ENCODE results near the gene SPAG7.

DNA sequence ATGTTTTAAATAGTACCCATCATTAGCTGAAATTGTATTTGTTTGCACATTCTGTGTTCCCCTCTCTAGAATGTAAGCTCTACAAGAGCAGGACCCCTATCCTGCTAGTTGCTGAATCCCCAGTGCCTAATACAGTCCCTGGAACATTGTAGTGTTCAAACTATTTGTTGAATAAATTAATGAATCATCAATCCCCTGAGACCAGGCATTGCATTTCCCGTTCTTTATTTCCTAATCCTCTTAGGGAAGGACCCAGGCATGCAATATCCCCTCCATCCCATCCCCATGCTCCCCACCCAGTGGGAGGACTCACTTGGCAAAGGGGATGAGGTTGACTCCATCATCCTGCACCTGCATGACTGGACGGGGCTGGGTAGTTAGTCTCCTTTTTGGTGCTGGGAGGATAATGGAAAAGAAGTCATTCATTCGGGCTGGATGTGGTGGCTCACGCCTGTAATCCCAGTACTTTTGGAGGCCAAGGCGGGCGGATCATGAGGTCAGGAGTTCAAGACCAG, 26.5 kb upstream of the SPAG7 start:
- TF ChIP-seq, protein P1, sequence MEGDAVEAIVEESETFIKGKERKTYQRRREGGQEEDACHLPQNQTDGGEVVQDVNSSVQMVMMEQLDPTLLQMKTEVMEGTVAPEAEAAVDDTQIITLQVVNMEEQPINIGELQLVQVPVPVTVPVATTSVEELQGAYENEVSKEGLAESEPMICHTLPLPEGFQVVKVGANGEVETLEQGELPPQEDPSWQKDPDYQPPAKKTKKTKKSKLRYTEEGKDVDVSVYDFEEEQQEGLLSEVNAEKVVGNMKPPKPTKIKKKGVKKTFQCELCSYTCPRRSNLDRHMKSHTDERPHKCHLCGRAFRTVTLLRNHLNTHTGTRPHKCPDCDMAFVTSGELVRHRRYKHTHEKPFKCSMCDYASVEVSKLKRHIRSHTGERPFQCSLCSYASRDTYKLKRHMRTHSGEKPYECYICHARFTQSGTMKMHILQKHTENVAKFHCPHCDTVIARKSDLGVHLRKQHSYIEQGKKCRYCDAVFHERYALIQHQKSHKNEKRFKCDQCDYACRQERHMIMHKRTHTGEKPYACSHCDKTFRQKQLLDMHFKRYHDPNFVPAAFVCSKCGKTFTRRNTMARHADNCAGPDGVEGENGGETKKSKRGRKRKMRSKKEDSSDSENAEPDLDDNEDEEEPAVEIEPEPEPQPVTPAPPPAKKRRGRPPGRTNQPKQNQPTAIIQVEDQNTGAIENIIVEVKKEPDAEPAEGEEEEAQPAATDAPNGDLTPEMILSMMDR (IDR thresholded peaks at IDR 0.05): no peak
- TF ChIP-seq ZNF396 (CRISPR knock-in tag; IDR thresholded peaks at IDR 0.05; ENCODE audit: borderline replicate concordance): no peak
- no peak for TF ChIP-seq ZNF423 (CRISPR knock-in tag; IDR thresholded peaks at IDR 0.05)
- no peak for TF ChIP-seq ZNF416 (CRISPR knock-in tag; IDR thresholded peaks at IDR 0.05)
- no peak for TF ChIP-seq ATF1 (CRISPR knock-in tag; IDR thresholded peaks at IDR 0.05)
- no peak for TF ChIP-seq TCF7 (CRISPR knock-in tag; IDR thresholded peaks at IDR 0.05; ENCODE audit: low read depth)
- no peak for TF ChIP-seq NFYB (CRISPR knock-in tag; conservative IDR thresholded peaks at IDR 0.05; ENCODE audit: low read depth)
- TF ChIP-seq, protein P2, sequence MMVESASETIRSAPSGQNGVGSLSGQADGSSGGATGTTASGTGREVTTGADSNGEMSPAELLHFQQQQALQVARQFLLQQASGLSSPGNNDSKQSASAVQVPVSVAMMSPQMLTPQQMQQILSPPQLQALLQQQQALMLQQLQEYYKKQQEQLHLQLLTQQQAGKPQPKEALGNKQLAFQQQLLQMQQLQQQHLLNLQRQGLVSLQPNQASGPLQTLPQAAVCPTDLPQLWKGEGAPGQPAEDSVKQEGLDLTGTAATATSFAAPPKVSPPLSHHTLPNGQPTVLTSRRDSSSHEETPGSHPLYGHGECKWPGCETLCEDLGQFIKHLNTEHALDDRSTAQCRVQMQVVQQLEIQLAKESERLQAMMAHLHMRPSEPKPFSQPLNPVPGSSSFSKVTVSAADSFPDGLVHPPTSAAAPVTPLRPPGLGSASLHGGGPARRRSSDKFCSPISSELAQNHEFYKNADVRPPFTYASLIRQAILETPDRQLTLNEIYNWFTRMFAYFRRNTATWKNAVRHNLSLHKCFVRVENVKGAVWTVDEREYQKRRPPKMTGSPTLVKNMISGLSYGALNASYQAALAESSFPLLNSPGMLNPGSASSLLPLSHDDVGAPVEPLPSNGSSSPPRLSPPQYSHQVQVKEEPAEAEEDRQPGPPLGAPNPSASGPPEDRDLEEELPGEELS (CRISPR knock-in tag; IDR thresholded peaks at IDR 0.05): no peak
